Esophagus squamous epithelium (tissue), 4 donors: Measurements from ENCODE around the gene CFAP97.

Experiments
- CTCF ChIP-seq, 6 experiments: fragments of 450-650 bp in 4 of 6; fragments of 200-600 bp in 2 of 6; sonication (generic) in 2 of 6; IDR thresholded peaks; one replicate each; pipeline ENCODE4 v1.5.1; 2016 to 2019; ENCODE audit warnings: antibody characterized with exemption in 6 of 6, mild to moderate bottlenecking in 4 of 6, moderate library complexity in 4 of 6
- POLR2A ChIP-seq, 4 donors: fragments of 450-650 bp; IDR thresholded peaks; one replicate each; pipeline ENCODE4 v1.6.1; 2017; ENCODE audit warnings: antibody characterized with exemption in 4 of 4, mild to moderate bottlenecking in 4 of 4, moderate library complexity in 3 of 4

- TF ChIP-seq CTCF (IDR thresholded peaks at IDR 0.05) (no peak), POLR2A (IDR thresholded peaks at IDR 0.05) (no peak)
Measured at GRCh38 chr4:185151296-185151695, 52.5 kb downstream of the CFAP97 start.
